Measurements from ENCODE around the gene PREB. TPM values are rescaled to one million over a fixed set of nuclear protein-coding genes. Genes with fewer than 3 reads are reported as not detected.
"Not testable (repeated sequence)": the region's sequence is repeated elsewhere in the genome, so short reads cannot be mapped to it uniquely, and the experiment has no call there.

The PREB gene
- total and polyA plus RNA-seq, 8 donors: 14.2 to 107 (median 41.0) TPM

- Histone ChIP-seq H3K4me1 (peaks cover 17 to 33% (median 27%) of the 10 kb centered on the region in 4 donors), H3K27me3 (peaks cover 9 to 24% (median 20%) of the 10 kb centered on the region in 3 donors), H3K36me3 (no peaks in the 10 kb centered on the region), H3K4me3 (peak overlapping the region in 2 of 4 donors; percentile 66 to 79), H3K9me3 (no peaks in the 10 kb centered on the region), H3K27ac (peak overlapping the region in 1 of 5 donors; percentile 69)
- no peak for TF ChIP-seq POLR2A (IDR thresholded peaks at IDR 0.05)
- no peak for TF ChIP-seq EP300 (IDR thresholded peaks at IDR 0.05)
- TF ChIP-seq, protein P1, sequence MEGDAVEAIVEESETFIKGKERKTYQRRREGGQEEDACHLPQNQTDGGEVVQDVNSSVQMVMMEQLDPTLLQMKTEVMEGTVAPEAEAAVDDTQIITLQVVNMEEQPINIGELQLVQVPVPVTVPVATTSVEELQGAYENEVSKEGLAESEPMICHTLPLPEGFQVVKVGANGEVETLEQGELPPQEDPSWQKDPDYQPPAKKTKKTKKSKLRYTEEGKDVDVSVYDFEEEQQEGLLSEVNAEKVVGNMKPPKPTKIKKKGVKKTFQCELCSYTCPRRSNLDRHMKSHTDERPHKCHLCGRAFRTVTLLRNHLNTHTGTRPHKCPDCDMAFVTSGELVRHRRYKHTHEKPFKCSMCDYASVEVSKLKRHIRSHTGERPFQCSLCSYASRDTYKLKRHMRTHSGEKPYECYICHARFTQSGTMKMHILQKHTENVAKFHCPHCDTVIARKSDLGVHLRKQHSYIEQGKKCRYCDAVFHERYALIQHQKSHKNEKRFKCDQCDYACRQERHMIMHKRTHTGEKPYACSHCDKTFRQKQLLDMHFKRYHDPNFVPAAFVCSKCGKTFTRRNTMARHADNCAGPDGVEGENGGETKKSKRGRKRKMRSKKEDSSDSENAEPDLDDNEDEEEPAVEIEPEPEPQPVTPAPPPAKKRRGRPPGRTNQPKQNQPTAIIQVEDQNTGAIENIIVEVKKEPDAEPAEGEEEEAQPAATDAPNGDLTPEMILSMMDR (IDR thresholded peaks at IDR 0.05): no peak
- TF ChIP-seq POLR2AphosphoS5 (IDR thresholded peaks at IDR 0.05): no peak
- intact Hi-C loops (cut with DNase I; ENCODE audit: low total_unique reads): no loop called here
- WGBS, 5 donors: 81 to 92% (median 91%) methylated on average over 7 of the region's 7 CpGs
- DNase-seq: no peak
These were observed 11.6 kb downstream of the PREB start for GRCh38 chr2:27122791-27123190.

GRCh38 chr2:27121906-27122305 is 12.5 kb downstream of the PREB start:
- TF ChIP-seq, protein P1 (IDR thresholded peaks at IDR 0.05): no peak
- TF ChIP-seq POLR2A (IDR thresholded peaks at IDR 0.05) (no peak), EP300 (IDR thresholded peaks at IDR 0.05) (no peak), POLR2AphosphoS5 (IDR thresholded peaks at IDR 0.05) (no peak)
- 61 to 79% (median 76%) methylated on average over 2 of the region's 2 CpGs for WGBS, 5 donors
- H3K4me1 ChIP-seq: peaks cover 17 to 33% (median 28%) of the 10 kb centered on the region in 4 donors
- no peaks in the 10 kb centered on the region for H3K9me3 ChIP-seq
- peaks cover 10 to 33% (median 24%) of the 10 kb centered on the region in 3 donors for H3K27me3 ChIP-seq
- no peak for DNase-seq
- H3K27ac ChIP-seq: no peak overlapping the region
- H3K36me3 ChIP-seq: no peaks in the 10 kb centered on the region
- no peak overlapping the region for H3K4me3 ChIP-seq
- intact Hi-C loops (cut with DNase I; ENCODE audit: low total_unique reads): no loop called here

DNA sequence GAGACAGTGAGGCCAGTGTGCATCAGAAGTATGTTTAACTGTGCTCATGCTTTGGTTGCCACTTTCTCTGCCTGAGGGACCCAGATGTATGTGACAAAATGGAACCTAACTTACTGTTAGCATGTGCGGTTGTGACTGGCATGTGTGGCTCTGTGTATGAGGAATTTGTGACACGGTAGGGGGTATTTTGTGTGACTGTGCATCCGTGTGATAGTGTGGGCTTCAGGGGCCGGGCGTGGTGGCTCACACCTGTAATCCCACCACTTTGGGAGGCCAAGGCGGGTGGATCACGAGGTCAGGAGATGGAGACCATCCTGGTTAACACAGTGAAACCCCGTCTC is 15.1 kb downstream of the PREB start:
- H3K36me3 ChIP-seq; DNase-seq; intact Hi-C loops (cut with DNase I; ENCODE audit: low total_unique reads); H3K27ac ChIP-seq; H3K9me3 ChIP-seq: not testable (repeated sequence)
- Histone ChIP-seq H3K4me3 (peak overlapping the region; percentile 44 to 58 (median 50)), H3K4me1 (peaks cover 17 to 33% (median 28%) of the 10 kb centered on the region in 4 donors), H3K27me3 (peaks cover 10 to 39% (median 24%) of the 10 kb centered on the region in 3 donors)
- WGBS, 5 donors: 71 to 82% (median 80%) methylated on average over 8 of the region's 8 CpGs

- Histone ChIP-seq H3K4me3 (peak within 1 kb of the TSS; percentile 44 to 58 (median 50)), H3K4me1 (peaks cover 13 to 28% (median 23%) of the 10 kb centered on the region in 4 donors), H3K27ac (no peak within 1 kb of the TSS), H3K36me3 (no peaks in the 10 kb centered on the region), H3K9me3 (no peaks in the 10 kb centered on the region), H3K27me3 (peaks cover 10 to 39% (median 24%) of the 10 kb centered on the region in 3 donors)
- DNase-seq: peak; percentile 45 to 68
- intact Hi-C loops (cut with DNase I; ENCODE audit: low total_unique reads): no loop called here
- WGBS, 5 donors: 2 to 13% (median 4%) methylated on average over 11 to 84 of the region's 84 CpGs
- TF ChIP-seq, protein P1 (IDR thresholded peaks at IDR 0.05): no peak
- no peak for TF ChIP-seq EP300 (IDR thresholded peaks at IDR 0.05)
- TF ChIP-seq POLR2A (IDR thresholded peaks at IDR 0.05): no peak
- TF ChIP-seq POLR2AphosphoS5 (IDR thresholded peaks at IDR 0.05): no peak
These were observed 15.7 kb downstream of the PREB start, which contains the start of gene CGREF1 for GRCh38 chr2:27118525-27119329. Gene CGREF1, minus strand, starts transcription at chr2:27119128. Its CDS starts 14,762 bp downstream, at chr2:27104366.

Data from stomach (tissue), 9 donors.